Caco-2 (cell line): ENCODE measurements around the gene TRNAU1AP. TPM values are rescaled to one million over a fixed set of nuclear protein-coding genes. Genes with fewer than 3 reads are reported as not detected.

Source experiments
- BruUV-seq: library from RNA; stranded (reverse); fragments of 400-500 nt; replicated peaks from 2 replicates; lab custom pipeline; 2021; lab: Mats Ljungman, UMichigan
- CTCF ChIA-PET: fragments of 300-600 bp; sonication (Branson Sonifier 250); formaldehyde crosslinking; loops from one replicate; lab custom pipeline; 2022; ENCODE audit warnings: antibody characterized with exemption; lab: Charles Lee
- POLR2A ChIA-PET: fragments of 300-600 bp; sonication (Branson Sonifier 250); formaldehyde crosslinking; loops from one replicate; lab custom pipeline; 2022; ENCODE audit warnings: antibody characterized with exemption; lab: Charles Lee
- DNase-seq, 2 experiments: peaks; one replicate each; pipeline versions ENCODE4 v3.0.0 to v3.0.0-alpha.2; 2020 to 2022
- H3K27me3 ChIP-seq: replicated peaks from 2 replicates; pipeline ENCODE4 v1.6.0; 2011; ENCODE audit warnings: low read length; ENCODE audit not compliant: control insufficient read depth, insufficient read depth
- H3K36me3 ChIP-seq: 2 replicates; pipeline ENCODE4 v1.5.1; 2011; ENCODE audit warnings: low read length; ENCODE audit not compliant: control insufficient read depth, insufficient read depth
- H3K4me1 ChIP-seq: fragments of 250-450 bp; sonication (Bioruptor Pico); 2 replicates; pipeline ENCODE4 v1.5.1; 2020; ENCODE audit warnings: mild to moderate bottlenecking
- H3K4me3 ChIP-seq: 2 replicates; pipeline ENCODE4 v1.5.1; 2011; ENCODE audit warnings: low read depth, mild to moderate bottlenecking, control low read depth, low read length
- H3K9me3 ChIP-seq: fragments of 250-450 bp; sonication (Bioruptor Pico); 2 replicates; pipeline ENCODE4 v1.5.1; 2020; ENCODE audit warnings: mild to moderate bottlenecking, moderate library complexity
- H3K27ac Mint-ChIP-seq: one replicate; pipeline ENCODE4 v1.8.0; 2022; ENCODE audit warnings: mixed read lengths; ENCODE audit not compliant: unreplicated experiment
- H3K27me3 Mint-ChIP-seq: one replicate; pipeline ENCODE4 v1.8.0; 2022; ENCODE audit warnings: mixed read lengths; ENCODE audit not compliant: insufficient read depth, unreplicated experiment
- H3K36me3 Mint-ChIP-seq: one replicate; pipeline ENCODE4 v1.8.0; 2022; ENCODE audit warnings: mild to moderate bottlenecking, mixed read lengths; ENCODE audit not compliant: insufficient read depth, unreplicated experiment
- H3K4me1 Mint-ChIP-seq: one replicate; pipeline ENCODE4 v1.8.0; 2022; ENCODE audit warnings: low read depth, mixed read lengths; ENCODE audit not compliant: unreplicated experiment
- H3K4me3 Mint-ChIP-seq: one replicate; pipeline ENCODE4 v1.8.0; 2022; ENCODE audit warnings: mild to moderate bottlenecking, moderate library complexity, mixed read lengths; ENCODE audit not compliant: unreplicated experiment
- H3K9me3 Mint-ChIP-seq: one replicate; pipeline ENCODE4 v1.8.0; 2022; ENCODE audit warnings: mixed read lengths; ENCODE audit not compliant: unreplicated experiment
- CTCF ChIP-seq, 2 experiments: fragments of 200-600 bp in 1 of 2; IDR thresholded peaks; 1 replicate in 1 of 2; 2 replicates in 1 of 2; pipeline versions ENCODE4 v1.5.1 to v1.8.0; 2011 to 2022; ENCODE audit warnings: antibody characterized with exemption in 1 of 2, control low read depth in 1 of 2, inconsistent platforms in 1 of 2, low read depth in 1 of 2, low read length in 1 of 2, mild to moderate bottlenecking in 1 of 2, moderate library complexity in 1 of 2; ENCODE audit not compliant: insufficient read depth in 1 of 2, severe bottlenecking in 1 of 2, unreplicated experiment in 1 of 2
- intact Hi-C: fragments of 100-400 bp; cut with micrococcal nuclease; formaldehyde crosslinking; loops from one replicate; pipeline ENCODE4 v1.10.0; 2022; ENCODE audit not compliant: unreplicated experiment
- total RNA-seq: library from RNA; stranded (reverse); gene quantifications from 2 replicates; pipeline ENCODE4 v1.2.3, GENCODE V29; 2022

TRNAU1AP gene
- total RNA-seq, 1 experiment from 2014 or later, result 23.1 TPM

GRCh38 chr1:28564310-28564709, 11.4 kb downstream of the TRNAU1AP start:
- H3K36me3 Mint-ChIP-seq, result peaks cover 47% of the 10 kb centered on the region
- no TSS peak for BruUV-seq

GRCh38 chr1:28565040-28565439, 12.2 kb downstream of the TRNAU1AP start:
- H3K4me3 Mint-ChIP-seq, result no peak overlapping the region

More at GRCh38 chr1:28564310-28564709, 11.4 kb downstream of the TRNAU1AP start:
- Mint-ChIP-seq H3K9me3 (no peaks in the 10 kb centered on the region), H3K4me3 (no peak overlapping the region), H3K27me3 (no peaks in the 10 kb centered on the region), H3K27ac (no peak overlapping the region), H3K4me1 (no peaks in the 10 kb centered on the region)
- Histone ChIP-seq H3K4me1 (no peaks in the 10 kb centered on the region), H3K36me3 (no peaks in the 10 kb centered on the region; the same call in 1 of the 2 replicates), H3K27me3 (no peaks in the 10 kb centered on the region), H3K4me3 (no peak overlapping the region), H3K9me3 (no peaks in the 10 kb centered on the region)
- TF ChIP-seq CTCF (IDR thresholded peaks at IDR 0.05; ENCODE audit: insufficient read depth in 1 of 2, low read depth in 1 of 2, low read length in 1 of 2, severe bottlenecking in 1 of 2, unreplicated experiment in 1 of 2), result no peak
- CTCF ChIA-PET, result no interaction called here
- intact Hi-C loops, result no loop called here
- POLR2A ChIA-PET, result no interaction called here
- DNase-seq, result no peak

GRCh38 chr1:28565726-28566125, 12.8 kb downstream of the TRNAU1AP start:
- intact Hi-C loops, result no loop called here
- ChIA-PET CTCF (no interaction called here), POLR2A (no interaction called here)
- Mint-ChIP-seq H3K36me3 (peaks cover 38% of the 10 kb centered on the region), H3K4me3 (no peak overlapping the region), H3K27me3 (no peaks in the 10 kb centered on the region), H3K4me1 (no peaks in the 10 kb centered on the region), H3K27ac (no peak overlapping the region), H3K9me3 (no peaks in the 10 kb centered on the region)
- TF ChIP-seq CTCF (IDR thresholded peaks at IDR 0.05; ENCODE audit: insufficient read depth in 1 of 2, low read depth in 1 of 2, low read length in 1 of 2, severe bottlenecking in 1 of 2, unreplicated experiment in 1 of 2), result no peak
- no peak for DNase-seq
- Histone ChIP-seq H3K36me3 (no peaks in the 10 kb centered on the region; the same call in 1 of the 2 replicates), H3K4me3 (no peak overlapping the region), H3K27me3 (no peaks in the 10 kb centered on the region), H3K9me3 (no peaks in the 10 kb centered on the region), H3K4me1 (no peaks in the 10 kb centered on the region)
- BruUV-seq, result no TSS peak

More at GRCh38 chr1:28565040-28565439, 12.2 kb downstream of the TRNAU1AP start:
- Mint-ChIP-seq H3K9me3 (no peaks in the 10 kb centered on the region), H3K36me3 (peaks cover 40% of the 10 kb centered on the region), H3K27me3 (no peaks in the 10 kb centered on the region), H3K27ac (no peak overlapping the region), H3K4me1 (no peaks in the 10 kb centered on the region)
- no peak for TF ChIP-seq CTCF (IDR thresholded peaks at IDR 0.05; ENCODE audit: insufficient read depth in 1 of 2, low read depth in 1 of 2, low read length in 1 of 2, severe bottlenecking in 1 of 2, unreplicated experiment in 1 of 2)
- Histone ChIP-seq H3K36me3 (no peaks in the 10 kb centered on the region; the same call in 1 of the 2 replicates), H3K27me3 (no peaks in the 10 kb centered on the region), H3K4me3 (no peak overlapping the region), H3K4me1 (no peaks in the 10 kb centered on the region), H3K9me3 (no peaks in the 10 kb centered on the region)
- intact Hi-C loops, result no loop called here
- POLR2A ChIA-PET, result no interaction called here
- no TSS peak for BruUV-seq
- CTCF ChIA-PET, result no interaction called here
- no peak for DNase-seq
